SK-N-SH (cell line): Measurements from ENCODE around the gene USP2.

Source experiments
- CTCF ChIP-seq: fragments of 200-600 bp; sonication (generic); IDR thresholded peaks from 2 replicates; pipeline ENCODE4 v1.6.1; 2017; ENCODE audit warnings: antibody characterized with exemption, mild to moderate bottlenecking, moderate library complexity
- FOXJ3 ChIP-seq: sonication (generic); formaldehyde crosslinking; IDR thresholded peaks from 2 replicates; pipeline ENCODE4 v1.5.1; 2020; ENCODE audit warnings: mild to moderate bottlenecking, missing genetic modification reagents
- GATA2 ChIP-seq: sonication (generic); formaldehyde crosslinking; IDR thresholded peaks from 2 replicates; pipeline ENCODE4 v1.5.0; 2020; ENCODE audit warnings: mild to moderate bottlenecking, missing genetic modification reagents
- IRF3 ChIP-seq: fragments of 150-350 bp; IDR thresholded peaks from 2 replicates; pipeline ENCODE4 v1.6.1; 2016; ENCODE audit warnings: mild to moderate bottlenecking, low read depth, low read length
- NFIC ChIP-seq: IDR thresholded peaks from 2 replicates; pipeline ENCODE4 v1.4.0; 2012; ENCODE audit warnings: borderline replicate concordance
- POLR2AphosphoS5 ChIP-seq: IDR thresholded peaks from 2 replicates; pipeline ENCODE4 v1.6.1; 2012; ENCODE audit warnings: low read depth, low read length
- RAD21 ChIP-seq: IDR thresholded peaks from 2 replicates; pipeline ENCODE4 v1.6.1; 2012; ENCODE audit warnings: mild to moderate bottlenecking, low read length
- RCOR1 ChIP-seq: fragments of 150-350 bp; IDR thresholded peaks from 2 replicates; pipeline ENCODE4 v1.6.1; 2017; ENCODE audit warnings: antibody characterized with exemption, low read length
- RFX5 ChIP-seq: IDR thresholded peaks from 2 replicates; pipeline ENCODE4 v1.6.1; 2012; ENCODE audit warnings: mild to moderate bottlenecking, improper control_type of control experiment, low read length
- SMC3 ChIP-seq: IDR thresholded peaks from 2 replicates; pipeline ENCODE4 v1.6.1; 2012; ENCODE audit warnings: low read depth, low read length, improper control_type of control experiment
- TAF1 ChIP-seq: IDR thresholded peaks from 2 replicates; pipeline ENCODE4 v1.6.1; 2012; ENCODE audit warnings: low read depth, mild to moderate bottlenecking, low read length, moderate library complexity, borderline replicate concordance
- USF1 ChIP-seq: IDR thresholded peaks from 2 replicates; pipeline ENCODE4 v1.4.0; 2012; ENCODE audit warnings: low read depth, borderline replicate concordance
- YY1 ChIP-seq: IDR thresholded peaks from 2 replicates; pipeline ENCODE4 v1.4.0; 2012; ENCODE audit warnings: low read depth, mild to moderate bottlenecking

- no peak for TF ChIP-seq CTCF
- no peak for TF ChIP-seq NFIC
- no peak for TF ChIP-seq YY1
- TF ChIP-seq SMC3, result no peak
- TF ChIP-seq POLR2AphosphoS5, result no peak
- no peak for TF ChIP-seq RFX5
- TF ChIP-seq GATA2 (CRISPR knock-in tag), result no peak
- no peak for TF ChIP-seq FOXJ3 (CRISPR knock-in tag)
- TF ChIP-seq TAF1, result no peak
- no peak for TF ChIP-seq IRF3
- TF ChIP-seq USF1, result no peak
- TF ChIP-seq RAD21, result no peak
- no peak for TF ChIP-seq RCOR1
These were observed 66.8 kb downstream of the USP2 start for GRCh38 chr11:119314726-119315125.
